Stomach (tissue), 9 donors: ENCODE measurements around the gene DPH7. TPM values are rescaled to one million over a fixed set of nuclear protein-coding genes. Genes with fewer than 3 reads are reported as not detected.
A peak's percentile ranks its signal among the peaks of the same experiment; 100 is the strongest.

Experiments
- DNase-seq, 2 donors: peaks; one replicate each; pipeline versions ENCODE4 v3.0.0 to v3.0.0-alpha.2; 2013 to 2019
- H3K27ac ChIP-seq, 5 donors: fragments of 200-600 bp in 4 of 5; sonication (generic) in 4 of 5; one replicate each; pipeline ENCODE4 v1.5.1; 2013 to 2019; ENCODE audit warnings: mild to moderate bottlenecking in 1 of 5, moderate library complexity in 1 of 5
- H3K27me3 ChIP-seq, 3 donors: fragments of 200-600 bp; sonication (generic); one replicate each; pipeline ENCODE4 v1.5.1; 2017 to 2019; ENCODE audit warnings: mixed run types in 1 of 3
- H3K36me3 ChIP-seq, 4 donors: fragments of 200-600 bp; sonication (generic); 1 replicate in 3 of 4; 2 replicates in 1 of 4; pipeline ENCODE4 v1.5.1; 2016 to 2019
- H3K4me1 ChIP-seq, 4 donors: fragments of 200-600 bp; sonication (generic); one replicate each; pipeline ENCODE4 v1.5.1; 2016 to 2019
- H3K4me3 ChIP-seq, 4 donors: fragments of 200-600 bp; sonication (generic) in 3 of 4; one replicate each; pipeline ENCODE4 v1.5.1; 2016 to 2019; ENCODE audit warnings: mild to moderate bottlenecking in 1 of 4
- H3K9me3 ChIP-seq, 4 donors: fragments of 200-600 bp; sonication (generic); one replicate each; pipeline ENCODE4 v1.5.1; 2016 to 2019
- EP300 ChIP-seq: sonication (generic); formaldehyde crosslinking; IDR thresholded peaks from one replicate; pipeline ENCODE4 v1.6.1; 2017; ENCODE audit warnings: antibody characterized with exemption
- POLR2A ChIP-seq, 4 donors: fragments of 450-650 bp; IDR thresholded peaks; one replicate each; pipeline ENCODE4 v1.6.1; 2016; ENCODE audit warnings: antibody characterized with exemption in 4 of 4, control low read depth in 2 of 4, mild to moderate bottlenecking in 1 of 4, moderate library complexity in 1 of 4
- POLR2AphosphoS5 ChIP-seq, 3 donors: sonication (generic); formaldehyde crosslinking; IDR thresholded peaks; one replicate each; pipeline ENCODE4 v1.6.1; 2016; ENCODE audit warnings: antibody characterized with exemption in 3 of 3
- WGBS, 5 donors: extraction: QIAGEN DNeasy Blood & Tissue Kit in 3 of 5; methylation state at CpG; one replicate each; pipeline versions ENCODE4 v1.1.5 to v1.1.7; 2013 to 2018; 5-methylcytosine and 5-hydroxymethylcytosine counted together
- intact Hi-C: fragments of 100-400 bp; cut with DNase I; formaldehyde crosslinking; loops from one replicate; pipeline ENCODE4 v1.15.1; 2023; ENCODE audit warnings: low total_unique reads
- polyA plus RNA-seq, 3 donors: library from polyadenylated mRNA; stranded (reverse); fragments of 200-250 nt; gene quantifications; one replicate each; pipeline ENCODE4 v1.2.3, GENCODE V29; 2013
- total RNA-seq, 5 donors: library from RNA; depleted of rRNA; stranded (reverse); fragments of >200 nt; gene quantifications; one replicate each; pipeline versions ENCODE4 v1.1.0 to v1.2.3, GENCODE V29; 2014 to 2016
- TF ChIP-seq, protein P1 (sequence below), 7 experiments: fragments of 450-650 bp in 4 of 7; fragments of 200-600 bp in 3 of 7; sonication (generic) in 3 of 7; IDR thresholded peaks; one replicate each; pipeline ENCODE4 v1.5.1; 2016 to 2019; ENCODE audit warnings: antibody characterized with exemption in 7 of 7, control low read depth in 2 of 7, mild to moderate bottlenecking in 1 of 7
- donor health status: healthy with polysubstance abuse.
- donor health status: Bipolar disorder and iron deficiency.
- donor health status: healthy.

DPH7 gene
- total and polyA plus RNA-seq, 8 donors: 14.3 to 134 (median 23.8) TPM

- Histone ChIP-seq H3K27me3 (no peaks in the 10 kb centered on the region), H3K4me1 (peaks cover 27 to 57% (median 51%) of the 10 kb centered on the region in 4 donors), H3K27ac (peak within 1 kb of the TSS; percentile 78 to 90 (median 84)), H3K9me3 (no peaks in the 10 kb centered on the region), H3K4me3 (peak within 1 kb of the TSS; percentile 63 to 92 (median 72)), H3K36me3 (peaks cover 21 to 29% (median 28%) of the 10 kb centered on the region in 4 donors)
- no peak for TF ChIP-seq EP300
- peak; percentile 7 to 67 (median 54) for TF ChIP-seq POLR2AphosphoS5 (IDR thresholded peaks at IDR 0.05)
- 0 to 2% (median 1%) methylated on average over 25 to 113 of the region's 113 CpGs for WGBS, 5 donors
- intact Hi-C loops: no loop called here
- DNase-seq: peak; percentile 92 to 97
Measured at GRCh38 chr9:137590469-137591383, 12.0 kb upstream of the DPH7 start, which contains the start of gene ZMYND19. Gene ZMYND19, minus strand, starts transcription at chr9:137590512. Its CDS starts 249 bp downstream, at chr9:137590263.

DNA sequence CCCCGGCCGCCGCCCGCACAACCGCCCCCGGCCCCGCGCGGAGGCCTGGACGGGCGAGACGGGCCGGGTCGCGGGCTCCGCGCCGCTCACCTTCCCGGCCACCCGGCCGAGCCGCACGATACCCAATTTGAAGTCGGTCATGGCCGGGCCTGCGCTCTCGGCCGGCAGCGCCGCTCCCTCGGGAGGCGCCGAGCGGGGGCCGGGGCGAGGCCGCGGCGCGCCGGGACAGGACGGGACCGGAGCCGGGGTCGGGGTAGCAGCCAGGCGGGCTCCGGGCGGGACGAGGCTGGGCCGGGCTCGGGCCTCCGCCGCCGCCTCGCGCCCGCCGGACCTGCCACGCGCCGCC is 11.4 kb upstream of the DPH7 start:
- H3K4me3 ChIP-seq: peak overlapping the region; percentile 61 to 74 (median 66)
- 0 to 7% (median 1%) methylated on average over 2 to 61 of the region's 61 CpGs for WGBS, 5 donors
- H3K36me3 ChIP-seq: peaks cover 24 to 34% (median 33%) of the 10 kb centered on the region in 4 donors
- no peak for TF ChIP-seq EP300
- no peak for TF ChIP-seq POLR2A (IDR thresholded peaks at IDR 0.05)
- TF ChIP-seq POLR2AphosphoS5 (IDR thresholded peaks at IDR 0.05): no peak
- TF ChIP-seq, protein P1, sequence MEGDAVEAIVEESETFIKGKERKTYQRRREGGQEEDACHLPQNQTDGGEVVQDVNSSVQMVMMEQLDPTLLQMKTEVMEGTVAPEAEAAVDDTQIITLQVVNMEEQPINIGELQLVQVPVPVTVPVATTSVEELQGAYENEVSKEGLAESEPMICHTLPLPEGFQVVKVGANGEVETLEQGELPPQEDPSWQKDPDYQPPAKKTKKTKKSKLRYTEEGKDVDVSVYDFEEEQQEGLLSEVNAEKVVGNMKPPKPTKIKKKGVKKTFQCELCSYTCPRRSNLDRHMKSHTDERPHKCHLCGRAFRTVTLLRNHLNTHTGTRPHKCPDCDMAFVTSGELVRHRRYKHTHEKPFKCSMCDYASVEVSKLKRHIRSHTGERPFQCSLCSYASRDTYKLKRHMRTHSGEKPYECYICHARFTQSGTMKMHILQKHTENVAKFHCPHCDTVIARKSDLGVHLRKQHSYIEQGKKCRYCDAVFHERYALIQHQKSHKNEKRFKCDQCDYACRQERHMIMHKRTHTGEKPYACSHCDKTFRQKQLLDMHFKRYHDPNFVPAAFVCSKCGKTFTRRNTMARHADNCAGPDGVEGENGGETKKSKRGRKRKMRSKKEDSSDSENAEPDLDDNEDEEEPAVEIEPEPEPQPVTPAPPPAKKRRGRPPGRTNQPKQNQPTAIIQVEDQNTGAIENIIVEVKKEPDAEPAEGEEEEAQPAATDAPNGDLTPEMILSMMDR (IDR thresholded peaks at IDR 0.05): no peak
- H3K9me3 ChIP-seq: no peaks in the 10 kb centered on the region
- no peaks in the 10 kb centered on the region for H3K27me3 ChIP-seq
- peak overlapping the region in 3 of 5 donors; percentile 59 to 78 (median 76) for H3K27ac ChIP-seq
- intact Hi-C loops: no loop called here
- DNase-seq: no peak
- H3K4me1 ChIP-seq: peaks cover 27 to 57% (median 51%) of the 10 kb centered on the region in 4 donors

DNA sequence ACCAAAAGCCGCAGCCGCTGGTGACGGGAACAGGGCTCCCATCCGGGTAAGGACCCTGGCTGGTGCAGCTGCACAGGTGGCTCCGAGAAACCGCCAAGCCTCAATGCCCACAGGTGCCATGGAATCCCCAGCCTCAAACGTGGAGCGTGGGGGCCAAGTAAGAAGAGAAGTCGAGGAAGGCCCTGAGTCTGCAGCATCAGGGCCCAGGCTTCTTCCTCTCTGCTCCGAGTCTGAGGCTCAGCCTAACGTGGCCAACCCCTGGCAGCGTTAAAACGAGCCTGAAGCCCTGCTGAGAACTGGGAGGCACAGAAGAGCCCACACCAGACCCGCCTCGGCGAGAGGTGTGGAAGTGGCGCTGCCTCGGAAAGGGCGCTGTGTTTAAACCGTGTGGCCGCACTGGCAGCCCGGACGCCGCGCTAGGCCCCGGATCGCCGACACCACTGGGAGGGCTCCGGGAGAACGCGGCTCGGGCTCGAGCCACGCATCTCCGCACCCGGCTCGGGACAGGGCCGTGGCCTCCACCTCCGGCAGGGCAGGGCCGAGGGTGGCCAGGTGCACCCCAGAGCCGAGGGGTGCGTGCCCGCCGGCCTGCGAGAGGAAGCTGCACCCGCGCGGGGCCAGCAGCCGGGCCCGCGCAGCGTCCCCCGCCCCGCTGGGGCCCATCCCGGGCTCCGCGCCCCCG is 10.9 kb upstream of the DPH7 start:
- no peaks in the 10 kb centered on the region for H3K9me3 ChIP-seq
- intact Hi-C loops: no loop called here
- H3K4me1 ChIP-seq: peaks cover 27 to 57% (median 51%) of the 10 kb centered on the region in 4 donors
- H3K27ac ChIP-seq: peak overlapping the region; percentile 15 to 78 (median 38)
- peak overlapping the region; percentile 61 to 74 (median 66) for H3K4me3 ChIP-seq
- no peaks in the 10 kb centered on the region for H3K27me3 ChIP-seq
- TF ChIP-seq POLR2AphosphoS5 (IDR thresholded peaks at IDR 0.05) (no peak), EP300 (no peak), POLR2A (IDR thresholded peaks at IDR 0.05) (no peak)
- TF ChIP-seq, protein P1 (IDR thresholded peaks at IDR 0.05): no peak
- 2 to 25% (median 4%) methylated on average over 15 to 58 of the region's 58 CpGs for WGBS, 5 donors
- peaks cover 27 to 39% (median 37%) of the 10 kb centered on the region in 4 donors for H3K36me3 ChIP-seq
- peak in 1 of 2 donors; percentile 50 for DNase-seq

- no peak for DNase-seq
- peak overlapping the region in 3 of 4 donors; percentile 64 to 74 (median 69) for H3K4me3 ChIP-seq
- intact Hi-C loops: no loop called here
- TF ChIP-seq EP300 (no peak), POLR2AphosphoS5 (IDR thresholded peaks at IDR 0.05) (no peak)
- H3K4me1 ChIP-seq: peaks cover 27 to 52% (median 48%) of the 10 kb centered on the region in 4 donors
- H3K27me3 ChIP-seq: no peaks in the 10 kb centered on the region
- H3K9me3 ChIP-seq: no peaks in the 10 kb centered on the region
- peaks cover 28 to 46% (median 44%) of the 10 kb centered on the region in 4 donors for H3K36me3 ChIP-seq
- WGBS, 5 donors: 69 to 84% (median 75%) methylated on average over 6 of the region's 6 CpGs
- H3K27ac ChIP-seq: peak overlapping the region in 1 of 5 donors; percentile 78
Measured at GRCh38 chr9:137588891-137589290, 10.2 kb upstream of the DPH7 start.

DNA sequence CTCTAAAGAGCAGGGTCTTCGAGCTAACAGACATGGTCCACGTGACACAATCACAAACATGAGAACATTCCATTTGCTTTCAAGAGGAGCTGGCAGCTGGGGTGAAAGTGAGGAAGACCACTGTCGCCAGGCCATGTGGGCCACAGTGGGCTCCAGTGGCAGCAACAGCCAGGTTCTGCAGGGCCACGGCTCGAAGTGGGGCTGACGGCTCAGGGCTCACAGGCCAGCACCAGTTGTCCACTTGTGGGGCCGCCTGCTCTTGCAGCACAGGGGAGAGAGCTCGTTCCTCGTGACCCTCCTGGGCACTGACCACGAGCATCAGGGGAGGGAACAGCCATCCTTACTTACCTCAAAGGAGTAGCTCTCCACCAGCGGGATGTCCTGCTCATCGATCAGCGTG is 9.6 kb upstream of the DPH7 start:
- DNase-seq: no peak

More for the DNA sequence above, 9.6 kb upstream of the DPH7 start:
- intact Hi-C loops: no loop called here
- WGBS, 5 donors: 83 to 93% (median 91%) methylated on average over 6 to 13 of the region's 13 CpGs
- Histone ChIP-seq H3K27ac (no peak overlapping the region), H3K36me3 (peaks cover 30 to 52% (median 49%) of the 10 kb centered on the region in 4 donors), H3K27me3 (no peaks in the 10 kb centered on the region), H3K4me1 (peaks cover 27 to 46% (median 42%) of the 10 kb centered on the region in 4 donors), H3K9me3 (no peaks in the 10 kb centered on the region), H3K4me3 (no peak overlapping the region)
- TF ChIP-seq EP300: no peak
- TF ChIP-seq POLR2A (IDR thresholded peaks at IDR 0.05): no peak
- TF ChIP-seq, protein P1 (IDR thresholded peaks at IDR 0.05): no peak
- TF ChIP-seq POLR2AphosphoS5 (IDR thresholded peaks at IDR 0.05): no peak
